Measurements from ENCODE around the gene PDK2.

Gene PDK2

GRCh38 chr17:50078430-50078829, 16.7 kb upstream of the PDK2 start:
- DNase-seq (ENCODE audit: low read depth in 3 of 3), result no peak

- no peak for DNase-seq (ENCODE audit: low read depth in 3 of 3)
These were observed 15.6 kb upstream of the PDK2 start for GRCh38 chr17:50079334-50080095.

- DNase-seq (ENCODE audit: low read depth in 3 of 3), result no peak
These were observed 15.1 kb upstream of the PDK2 start for GRCh38 chr17:50080096-50080480.

GRCh38 chr17:50080827-50081226, 14.3 kb upstream of the PDK2 start:
- no peak for DNase-seq (ENCODE audit: low read depth in 3 of 3)

- DNase-seq (ENCODE audit: low read depth in 3 of 3), result no peak
These were observed 13.4 kb upstream of the PDK2 start for GRCh38 chr17:50081757-50082156.

GRCh38 chr17:50087246-50087911, 7.8 kb upstream of the PDK2 start:
- peak; percentile 51 to 60 (median 55) for DNase-seq (ENCODE audit: low read depth in 3 of 3)

GRCh38 chr17:50087912-50088405, 7.2 kb upstream of the PDK2 start:
- no peak for DNase-seq (ENCODE audit: low read depth in 3 of 3)

GRCh38 chr17:50088952-50089825, 6.0 kb upstream of the PDK2 start:
- DNase-seq (ENCODE audit: low read depth in 3 of 3), result no peak

- no peak for DNase-seq (ENCODE audit: low read depth in 3 of 3)
These were observed 5.1 kb upstream of the PDK2 start for GRCh38 chr17:50090071-50090470.

GRCh38 chr17:50090971-50091917, 3.9 kb upstream of the PDK2 start:
- no peak for DNase-seq (ENCODE audit: low read depth in 3 of 3)

- DNase-seq (ENCODE audit: low read depth in 3 of 3), result no peak
These were observed 3.2 kb upstream of the PDK2 start for GRCh38 chr17:50091918-50092285.

GRCh38 chr17:50093246-50093645, 1.9 kb upstream of the PDK2 start:
- DNase-seq (ENCODE audit: low read depth in 3 of 3), result no peak

- DNase-seq (ENCODE audit: low read depth in 3 of 3), result no peak
These were observed 1.3 kb upstream of the PDK2 start for GRCh38 chr17:50093807-50094206.

GRCh38 chr17:50094243-50094752, 853 bp upstream of the PDK2 start:
- DNase-seq (ENCODE audit: low read depth in 3 of 3), result peak; percentile 77 to 91 (median 86)

- no peak for DNase-seq (ENCODE audit: low read depth in 3 of 3)
These were observed 481 bp downstream of the PDK2 start for GRCh38 chr17:50095626-50096037.

- no peak for DNase-seq (ENCODE audit: low read depth in 3 of 3)
These were observed 941 bp downstream of the PDK2 start for GRCh38 chr17:50096092-50096491.

GRCh38 chr17:50096758-50097157, 1.6 kb downstream of the PDK2 start:
- DNase-seq (ENCODE audit: low read depth in 3 of 3), result no peak

- no peak for DNase-seq (ENCODE audit: low read depth in 3 of 3)
These were observed 2.3 kb downstream of the PDK2 start for GRCh38 chr17:50097455-50097854.

GRCh38 chr17:50097926-50098325, 2.8 kb downstream of the PDK2 start:
- no peak for DNase-seq (ENCODE audit: low read depth in 3 of 3)

GRCh38 chr17:50098583-50098982, 3.4 kb downstream of the PDK2 start:
- DNase-seq (ENCODE audit: low read depth in 3 of 3), result no peak

GRCh38 chr17:50099003-50099402, 3.9 kb downstream of the PDK2 start:
- DNase-seq (ENCODE audit: low read depth in 3 of 3), result no peak
